ENCODE measurements around the gene PDP2.

Gene PDP2, protein sequence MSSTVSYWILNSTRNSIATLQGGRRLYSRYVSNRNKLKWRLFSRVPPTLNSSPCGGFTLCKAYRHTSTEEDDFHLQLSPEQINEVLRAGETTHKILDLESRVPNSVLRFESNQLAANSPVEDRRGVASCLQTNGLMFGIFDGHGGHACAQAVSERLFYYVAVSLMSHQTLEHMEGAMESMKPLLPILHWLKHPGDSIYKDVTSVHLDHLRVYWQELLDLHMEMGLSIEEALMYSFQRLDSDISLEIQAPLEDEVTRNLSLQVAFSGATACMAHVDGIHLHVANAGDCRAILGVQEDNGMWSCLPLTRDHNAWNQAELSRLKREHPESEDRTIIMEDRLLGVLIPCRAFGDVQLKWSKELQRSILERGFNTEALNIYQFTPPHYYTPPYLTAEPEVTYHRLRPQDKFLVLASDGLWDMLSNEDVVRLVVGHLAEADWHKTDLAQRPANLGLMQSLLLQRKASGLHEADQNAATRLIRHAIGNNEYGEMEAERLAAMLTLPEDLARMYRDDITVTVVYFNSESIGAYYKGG

DNA sequence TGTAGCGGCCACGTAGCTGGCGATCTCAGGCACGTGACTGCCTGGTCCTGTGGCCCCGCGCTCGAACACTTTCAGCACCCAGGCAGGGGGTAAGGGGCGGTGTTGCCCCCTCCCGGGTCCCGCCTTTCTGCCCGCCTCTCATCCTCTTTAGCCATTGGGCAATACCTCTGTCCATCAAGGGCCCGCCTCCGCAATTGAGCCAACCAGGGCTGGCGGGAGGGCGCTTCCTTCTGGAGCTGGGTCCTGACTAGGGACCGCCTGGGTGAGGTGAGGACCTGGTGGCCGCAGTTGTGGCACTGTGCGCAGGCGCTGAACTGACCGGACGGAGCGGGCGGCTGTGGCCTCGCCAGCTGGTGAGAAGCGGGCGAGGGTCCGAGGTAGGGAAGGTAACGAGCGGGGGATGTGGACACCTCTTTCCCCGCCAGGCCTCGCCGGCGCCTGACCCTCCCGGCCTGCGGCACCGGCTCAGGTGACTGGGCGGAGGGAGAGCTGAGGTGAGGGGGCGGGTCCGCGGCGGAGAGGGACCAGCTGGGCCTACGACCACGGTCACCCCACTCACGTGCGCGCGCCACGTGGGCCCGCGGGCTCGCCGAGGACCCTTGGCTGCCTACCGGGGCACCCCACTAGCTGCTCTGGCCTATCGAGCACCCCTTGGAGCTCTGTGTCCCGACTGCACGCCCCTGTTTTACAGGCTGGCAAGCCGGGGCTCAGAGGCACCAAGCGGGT, at the start of gene PDP2:
PDP2 (plus strand) TSS at position 228 of the 726 bp plus-strand sequence. CDS start 3,770 bp downstream, outside the sequence.
- DNase-seq (ENCODE audit: low read depth, low spot score), result peak; percentile 87

DNA sequence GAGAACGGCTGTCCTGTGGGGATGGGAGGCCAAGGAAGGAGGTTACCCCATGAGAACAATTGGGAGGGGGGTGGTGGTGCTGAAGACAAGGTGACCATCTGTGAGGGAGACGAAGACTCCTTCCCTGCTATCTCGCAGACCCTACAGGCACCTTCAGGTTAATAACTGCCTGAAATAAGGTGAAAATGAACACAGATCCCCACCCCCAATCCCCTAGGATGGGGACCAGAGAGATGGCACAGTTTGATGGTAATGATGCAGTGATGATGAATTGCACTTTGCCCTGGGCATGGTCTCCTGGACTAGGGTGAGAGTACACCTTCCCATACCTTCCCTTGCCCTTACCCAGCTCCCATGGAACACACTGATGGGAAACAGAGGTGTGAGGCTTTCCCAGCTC, 48.1 kb upstream of the PDP2 start:
- no peak for DNase-seq (ENCODE audit: low read depth, low spot score)

DNA sequence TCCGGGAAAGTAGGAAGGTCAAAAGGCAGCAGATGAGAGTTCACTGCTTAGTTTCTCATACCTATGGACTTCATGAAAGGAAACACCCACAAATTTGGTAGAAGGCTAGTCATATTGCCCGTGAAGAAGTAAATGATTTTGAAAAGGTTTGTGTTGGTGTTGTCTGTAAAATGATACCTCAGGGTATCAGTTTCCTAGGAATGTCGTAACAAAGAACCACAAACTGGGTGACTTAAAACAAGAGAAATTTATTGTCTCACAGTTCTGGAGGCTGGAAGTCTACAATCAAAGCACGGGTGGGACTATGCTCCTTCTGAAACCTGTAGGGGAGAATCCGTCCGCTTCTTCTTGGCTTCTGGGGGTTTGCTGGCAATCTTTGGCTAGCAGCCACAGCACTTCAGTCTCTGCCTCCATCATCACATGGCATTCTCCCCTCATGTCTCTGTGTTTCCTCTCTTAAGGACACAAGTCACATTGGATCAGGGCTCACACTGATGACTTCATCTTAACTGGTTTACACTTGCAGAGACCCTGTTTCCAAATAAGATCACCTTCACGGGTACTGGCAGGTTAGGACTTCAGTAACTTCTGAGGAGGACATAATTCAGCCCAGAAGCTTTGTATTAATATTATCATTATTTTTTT, 47.5 kb upstream of the PDP2 start:
- no peak for DNase-seq (ENCODE audit: low read depth, low spot score)

DNA sequence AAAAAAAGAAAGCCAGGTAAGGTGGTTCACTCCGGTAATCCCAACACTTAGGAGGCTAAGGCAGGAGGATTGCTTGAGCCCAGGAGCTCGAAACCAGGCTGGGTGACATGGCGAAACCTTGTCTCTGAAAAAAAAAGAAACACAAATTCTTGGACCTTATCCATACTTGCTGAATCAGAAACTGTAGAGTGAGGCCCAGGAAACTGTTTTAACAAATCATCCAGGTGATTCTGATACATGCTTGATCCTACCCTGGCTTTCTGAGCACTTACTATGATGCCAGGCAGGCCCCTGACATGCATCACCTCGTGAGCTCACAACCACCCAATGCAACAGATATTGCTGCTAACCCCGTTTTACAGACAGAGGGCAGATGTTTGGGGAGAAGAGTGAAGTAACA, 45.6 kb upstream of the PDP2 start:
- DNase-seq (ENCODE audit: low read depth, low spot score), result no peak

DNA sequence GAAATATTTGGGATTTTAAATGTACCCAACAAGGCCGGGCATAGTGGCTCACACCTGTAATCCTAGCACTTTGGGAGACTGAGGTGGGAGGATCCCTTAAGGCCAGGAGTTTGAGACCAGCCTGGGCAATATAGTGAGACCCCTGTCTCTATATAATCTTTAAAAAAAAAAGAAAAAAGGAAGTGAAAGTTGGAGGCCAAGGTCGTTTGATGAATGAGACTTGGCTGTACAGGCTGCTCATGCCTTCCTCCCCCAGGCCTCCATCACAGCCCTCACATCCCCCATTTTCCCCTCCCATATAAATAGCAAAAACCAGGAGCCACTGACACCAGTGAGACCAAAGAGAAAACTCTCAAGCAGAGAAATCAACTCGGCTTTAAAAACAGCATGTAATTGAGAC, 39.4 kb upstream of the PDP2 start:
- DNase-seq (ENCODE audit: low read depth, low spot score), result no peak

DNA sequence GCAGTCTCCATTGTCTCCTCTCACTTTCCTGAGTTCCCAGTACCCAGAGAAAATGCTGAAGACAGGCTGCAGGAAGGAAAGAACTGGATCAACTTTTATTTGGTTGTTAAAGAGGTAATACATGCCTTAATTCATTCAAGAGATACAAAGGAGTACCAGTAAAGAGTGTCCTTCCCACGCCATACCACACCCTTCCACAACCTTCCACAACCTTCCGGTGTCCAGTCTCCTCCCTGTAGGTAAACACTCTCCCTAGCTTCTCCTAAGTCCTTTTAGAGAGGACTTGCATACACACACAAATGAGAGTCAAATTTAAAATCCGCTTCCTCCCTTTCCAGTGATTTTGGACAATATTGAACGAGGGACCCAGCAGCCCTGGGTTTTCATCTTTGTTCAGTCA, 38.9 kb upstream of the PDP2 start:
- DNase-seq (ENCODE audit: low read depth, low spot score), result no peak

DNA sequence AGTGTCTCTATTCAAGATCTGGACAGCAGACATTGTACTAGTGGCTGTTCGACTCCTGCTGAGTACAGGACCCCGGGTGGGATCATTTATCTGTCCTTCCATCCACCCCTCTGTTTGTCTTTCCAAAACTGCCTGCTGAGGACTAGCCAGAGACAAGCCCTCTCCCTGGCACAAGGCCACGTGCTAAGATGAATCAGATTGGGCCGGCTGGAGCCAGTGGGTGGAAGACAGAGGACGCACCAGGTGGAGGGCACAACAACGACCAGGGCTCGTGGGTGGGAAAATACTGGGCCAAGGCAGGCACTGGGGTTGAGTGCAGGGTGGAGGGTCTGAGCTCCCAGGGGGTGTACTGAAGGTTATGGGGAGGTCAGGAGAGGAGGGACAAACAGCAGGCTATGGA, 37.5 kb upstream of the PDP2 start:
- no peak for DNase-seq (ENCODE audit: low read depth, low spot score)

DNA sequence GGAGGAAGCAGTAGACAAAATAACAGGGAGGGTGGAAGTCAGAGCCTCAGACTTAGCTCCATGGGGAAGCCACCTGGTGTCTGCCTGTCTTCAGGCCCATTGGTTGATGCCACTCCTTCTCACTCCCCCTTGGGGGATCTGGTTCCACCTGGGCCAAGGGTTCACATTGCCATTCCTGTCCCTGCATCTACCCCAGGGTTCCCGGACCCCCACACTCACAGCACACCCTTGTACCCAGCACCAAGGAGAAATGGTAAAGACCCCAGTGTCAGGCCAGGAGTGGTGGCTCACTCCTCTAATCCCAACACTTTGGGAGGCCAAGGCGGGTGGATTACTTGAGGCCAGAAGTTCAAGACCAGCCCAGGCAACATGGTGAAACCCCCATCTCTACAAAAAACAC, 37.1 kb upstream of the PDP2 start:
- no peak for DNase-seq (ENCODE audit: low read depth, low spot score)

DNA sequence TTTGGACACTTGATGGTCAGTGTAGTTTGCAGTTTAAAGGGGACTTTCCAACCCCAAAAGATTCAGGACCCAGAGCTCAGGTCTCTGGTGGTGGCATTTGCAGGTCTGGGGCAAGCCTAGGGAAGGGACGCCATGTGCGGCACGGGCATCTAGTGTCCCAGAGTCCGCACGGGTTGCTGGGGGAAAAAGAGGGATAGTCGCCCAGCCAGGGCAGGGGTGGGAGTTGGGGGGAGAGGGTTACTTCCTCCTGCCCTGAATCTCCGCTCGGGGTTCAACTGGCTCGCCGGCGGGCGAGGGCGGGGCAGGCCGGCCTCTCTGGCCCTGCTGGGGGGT, 36.3 kb upstream of the PDP2 start:
- no peak for DNase-seq (ENCODE audit: low read depth, low spot score)

DNA sequence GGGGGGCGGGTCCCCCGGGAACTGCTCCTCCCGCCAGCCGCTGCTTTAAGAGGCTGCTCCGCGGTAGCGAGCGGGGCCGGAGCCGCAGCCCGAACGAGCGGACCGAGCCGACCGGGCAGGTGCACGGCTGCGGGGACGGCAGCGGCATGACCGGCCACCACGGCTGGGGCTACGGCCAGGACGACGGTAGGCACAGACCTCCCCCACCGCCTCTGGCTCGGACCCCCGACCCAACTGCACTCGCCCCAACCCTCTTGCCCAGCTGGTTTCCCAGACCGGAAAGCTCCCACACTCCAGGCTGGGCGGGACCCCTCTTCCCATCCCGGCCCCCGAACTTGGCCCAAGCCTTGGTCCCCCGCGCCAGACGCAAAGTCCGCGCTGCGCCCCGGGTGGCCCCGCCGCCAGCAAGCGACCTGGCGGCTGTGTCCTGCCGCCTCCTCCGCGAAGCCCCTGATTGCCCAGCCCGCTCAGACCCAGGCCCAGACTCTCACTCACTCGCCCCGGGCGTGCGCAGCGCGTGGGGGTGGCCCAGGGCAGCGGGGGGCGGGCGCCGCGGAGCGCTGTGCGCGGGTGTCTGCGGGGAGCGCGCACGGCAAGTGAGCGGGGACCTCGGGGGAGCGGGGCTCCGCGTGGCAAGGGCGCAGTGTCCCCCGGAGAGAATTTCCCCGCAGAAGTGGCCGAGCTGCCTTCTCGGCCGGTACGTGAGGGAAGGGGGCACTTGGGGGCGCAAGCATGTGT, 35.8 kb upstream of the PDP2 start, which contains the start of gene CA7:
CA7 (plus strand) TSS at position 73 of the 738 bp plus-strand sequence; CDS start at position 147, 74 bp downstream.
- no peak for DNase-seq (ENCODE audit: low read depth, low spot score)

DNA sequence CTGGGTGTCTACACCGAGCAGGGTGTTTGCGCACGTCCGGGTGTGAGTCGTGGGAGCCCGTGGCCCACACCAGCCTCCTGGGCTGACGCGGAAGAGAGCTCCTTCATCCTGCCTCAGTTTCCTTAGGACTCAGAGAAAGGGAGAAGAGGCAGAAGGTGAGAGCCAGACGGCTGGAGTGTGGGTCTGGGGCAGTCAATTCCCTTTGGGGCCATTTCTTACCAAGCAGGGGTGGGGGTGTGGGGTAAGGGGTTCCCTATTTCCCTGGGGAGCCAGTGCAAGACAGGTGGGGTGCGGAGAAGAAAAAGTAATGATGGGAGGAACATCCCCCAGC, 35.3 kb upstream of the PDP2 start:
- DNase-seq (ENCODE audit: low read depth, low spot score), result no peak

DNA sequence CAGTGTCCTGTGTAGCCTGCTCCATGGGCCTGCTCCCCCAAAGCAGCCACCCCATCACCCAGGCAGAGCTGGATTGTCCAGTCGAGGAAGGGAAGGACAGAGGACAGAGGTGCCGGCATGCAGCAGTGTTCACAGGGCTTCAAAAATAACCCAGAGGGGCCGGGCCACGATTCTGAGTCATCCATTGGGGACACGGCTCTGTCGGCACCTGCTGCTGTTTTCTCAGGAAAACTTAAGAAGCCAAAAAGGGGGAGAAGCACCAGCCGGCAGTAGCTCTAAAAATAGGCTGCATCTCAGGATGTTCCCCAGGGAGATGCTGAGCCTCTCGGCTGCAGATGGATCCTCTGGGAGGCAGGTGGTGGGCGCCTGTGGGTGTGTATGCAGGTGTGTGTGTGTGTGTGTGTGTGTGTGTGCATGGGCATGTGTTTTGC, 34.5 kb upstream of the PDP2 start:
- DNase-seq (ENCODE audit: low read depth, low spot score), result no peak

DNA sequence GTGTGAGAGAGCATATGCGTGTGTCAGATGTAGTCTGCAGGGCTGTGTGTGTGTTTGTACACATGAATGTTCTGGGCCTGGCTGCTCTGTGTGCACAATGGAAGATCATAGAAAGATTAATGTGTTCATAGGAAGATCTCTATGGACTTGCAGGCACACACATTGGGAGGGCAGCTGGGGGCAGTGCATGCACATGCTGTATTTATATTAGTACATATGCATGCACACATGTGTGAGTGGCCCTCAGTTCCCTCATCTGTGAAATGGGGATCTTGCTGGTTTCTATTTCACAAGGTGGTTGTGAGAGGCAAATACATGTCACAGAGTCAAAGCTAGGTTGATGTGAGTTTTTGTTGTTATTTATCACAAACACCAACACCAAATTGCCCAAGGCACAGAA, 34.0 kb upstream of the PDP2 start:
- no peak for DNase-seq (ENCODE audit: low read depth, low spot score)

DNA sequence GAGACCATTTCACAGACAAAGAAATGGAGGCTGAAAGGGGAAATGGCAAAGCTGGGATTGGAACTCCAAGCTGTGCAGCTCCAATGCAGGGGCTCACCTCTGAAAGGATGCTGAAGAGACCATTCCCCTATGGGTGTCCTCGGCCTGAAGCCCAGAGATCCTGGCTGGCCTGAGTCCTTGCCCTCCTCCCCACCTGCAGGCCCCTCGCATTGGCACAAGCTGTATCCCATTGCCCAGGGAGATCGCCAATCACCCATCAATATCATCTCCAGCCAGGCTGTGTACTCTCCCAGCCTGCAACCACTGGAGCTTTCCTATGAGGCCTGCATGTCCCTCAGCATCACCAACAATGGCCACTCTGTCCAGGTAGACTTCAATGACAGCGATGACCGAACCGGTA, 33.5 kb upstream of the PDP2 start:
- no peak for DNase-seq (ENCODE audit: low read depth, low spot score)

DNA sequence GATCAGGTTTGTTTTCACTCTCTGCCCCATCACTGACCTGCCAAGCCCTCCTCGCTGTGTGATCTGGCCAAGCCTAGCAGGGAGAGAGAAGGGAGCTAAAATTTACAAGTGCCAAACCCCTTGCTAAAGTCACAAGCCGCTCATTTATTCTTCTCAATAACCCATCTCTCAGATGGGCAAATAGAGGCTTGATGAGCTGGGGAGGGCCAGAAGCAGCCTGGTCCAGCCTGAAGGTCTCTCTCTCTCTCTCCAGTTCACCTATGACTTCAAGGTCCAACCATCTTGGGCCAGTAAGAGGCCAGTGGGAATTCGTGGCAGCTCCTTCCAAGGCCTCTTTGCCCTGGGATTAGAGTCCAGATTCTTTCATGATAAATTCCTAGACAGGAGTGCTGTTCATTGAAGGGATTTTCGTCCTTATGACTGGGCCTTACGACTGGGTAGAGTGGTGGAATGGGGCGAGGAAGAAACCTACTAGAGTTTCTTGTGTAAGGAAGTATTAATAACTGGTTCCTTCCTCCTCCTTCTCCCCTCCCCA, 32.7 kb upstream of the PDP2 start:
- DNase-seq (ENCODE audit: low read depth, low spot score), result no peak

DNA sequence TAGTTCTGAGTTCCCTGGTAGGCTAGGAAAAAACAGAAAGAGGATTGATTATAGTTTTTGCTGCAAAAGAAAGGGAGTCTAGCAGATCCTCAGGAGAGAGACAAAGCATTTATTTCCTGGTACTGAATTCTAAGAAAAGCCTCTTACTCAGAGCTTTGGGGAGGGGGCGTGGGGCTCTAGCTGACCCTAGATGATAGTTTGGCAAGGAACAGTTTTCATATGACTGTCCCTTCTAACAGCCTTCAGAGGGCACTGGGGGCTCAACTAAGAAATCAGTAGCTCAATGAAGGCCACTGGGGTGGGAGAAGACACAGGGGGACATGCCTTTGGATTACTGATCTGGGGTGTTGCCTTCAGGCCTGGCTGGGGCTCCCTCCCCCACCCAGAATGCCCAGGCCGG, 32.1 kb upstream of the PDP2 start:
- no peak for DNase-seq (ENCODE audit: low read depth, low spot score)

DNA sequence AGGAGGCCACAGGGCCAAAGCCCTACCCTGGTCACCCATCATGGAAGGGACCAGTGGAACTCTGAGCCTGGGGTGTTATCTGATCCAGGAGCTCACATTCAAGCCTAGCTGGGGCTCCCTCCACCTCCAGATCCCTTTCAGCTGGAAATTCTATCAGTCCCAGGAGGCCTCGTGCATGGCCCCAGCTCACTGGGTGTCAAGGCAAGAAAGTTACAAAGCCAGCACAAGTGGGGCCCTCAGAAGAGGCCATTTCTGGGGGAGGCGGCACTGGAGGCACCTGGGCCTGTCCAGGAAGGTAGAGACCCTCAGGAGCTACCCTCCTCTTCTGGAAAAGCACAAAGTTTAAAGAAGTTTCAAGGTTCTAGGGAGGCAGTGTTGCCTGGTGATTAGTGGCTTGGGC, 31.3 kb upstream of the PDP2 start:
- no peak for DNase-seq (ENCODE audit: low read depth, low spot score)

DNA sequence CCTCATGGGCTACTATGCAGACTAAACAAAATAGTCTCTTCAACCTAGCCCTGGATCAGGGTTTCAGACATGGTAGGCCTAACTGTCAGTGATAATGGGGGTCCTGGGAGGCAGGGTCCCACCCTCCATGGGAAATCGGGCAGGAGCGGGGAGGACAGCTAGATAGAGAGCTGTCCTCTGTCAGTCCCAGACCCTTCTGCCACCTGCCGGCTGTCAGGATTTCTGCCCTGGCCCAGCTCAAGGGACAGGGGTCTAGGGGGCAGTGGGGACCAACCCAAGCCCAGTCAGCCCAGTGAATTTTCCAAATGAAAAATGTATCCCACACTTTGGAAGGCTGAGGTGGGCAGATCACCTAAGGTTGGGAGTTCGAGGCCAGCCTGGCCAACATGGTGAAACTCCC, 30.8 kb upstream of the PDP2 start:
- DNase-seq (ENCODE audit: low read depth, low spot score), result no peak

DNA sequence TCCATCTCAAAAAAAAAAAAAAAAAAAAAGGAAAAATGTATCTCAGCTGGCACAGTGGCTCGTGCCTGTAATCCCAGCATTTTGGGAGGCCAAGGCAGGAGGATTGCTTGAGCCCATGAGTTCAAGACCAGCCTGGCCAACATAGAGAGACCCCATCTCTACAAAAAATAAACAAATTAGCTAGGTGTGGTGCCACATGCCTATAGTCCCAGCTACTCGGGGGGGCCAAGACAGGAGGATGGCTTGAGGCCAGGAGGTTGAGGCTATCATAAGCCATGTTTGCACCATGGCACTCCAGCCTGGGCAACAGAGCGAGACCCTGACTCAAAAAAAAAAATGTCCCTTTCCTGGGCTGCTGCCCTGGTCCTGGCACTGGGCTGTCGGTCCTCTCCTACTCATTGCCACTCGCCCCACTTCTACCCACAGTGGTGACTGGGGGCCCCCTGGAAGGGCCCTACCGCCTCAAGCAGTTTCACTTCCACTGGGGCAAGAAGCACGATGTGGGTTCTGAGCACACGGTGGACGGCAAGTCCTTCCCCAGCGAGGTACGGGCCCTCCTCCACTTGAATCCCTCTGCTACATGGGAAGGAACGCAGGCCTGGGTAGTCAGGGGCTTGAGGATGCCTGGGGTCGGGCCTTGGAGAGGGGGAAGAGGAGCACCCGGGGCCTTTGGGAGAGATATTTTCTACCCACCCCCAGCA, 30.1 kb upstream of the PDP2 start:
- DNase-seq (ENCODE audit: low read depth, low spot score), result no peak

DNA sequence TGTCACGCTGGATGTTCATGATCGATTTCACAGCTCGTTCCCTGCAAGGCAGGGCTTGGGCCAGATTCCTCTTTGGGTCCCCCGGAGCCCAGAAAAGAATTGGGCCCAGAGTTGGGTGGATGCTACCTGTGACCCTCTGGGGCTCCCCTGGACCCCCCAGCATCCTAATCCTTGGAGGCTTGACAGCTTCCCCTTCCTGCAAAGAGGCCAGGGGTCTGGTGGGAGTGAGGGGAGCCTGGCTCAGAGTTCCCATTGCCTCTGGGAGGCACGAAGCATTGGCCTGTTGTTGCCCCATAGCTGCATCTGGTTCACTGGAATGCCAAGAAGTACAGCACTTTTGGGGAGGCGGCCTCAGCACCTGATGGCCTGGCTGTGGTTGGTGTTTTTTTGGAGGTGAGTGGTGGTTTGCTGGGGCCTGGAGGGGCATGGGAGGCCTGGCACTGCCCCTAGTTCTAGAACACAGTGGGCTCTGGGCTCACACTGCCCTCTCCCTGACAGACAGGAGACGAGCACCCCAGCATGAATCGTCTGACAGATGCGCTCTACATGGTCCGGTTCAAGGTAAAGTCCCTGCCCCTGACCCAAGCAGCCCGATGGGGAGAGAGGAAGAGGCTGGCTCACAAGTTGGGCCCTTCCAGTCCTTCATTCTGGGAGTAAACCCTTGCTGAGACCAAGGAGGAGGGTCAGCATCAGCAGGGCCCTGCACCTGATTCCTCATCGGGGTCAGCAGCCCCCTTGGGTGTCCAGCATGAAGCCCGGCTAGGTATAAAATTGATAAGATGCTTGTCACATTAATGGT, 28.9 kb upstream of the PDP2 start:
- DNase-seq (ENCODE audit: low read depth, low spot score), result no peak
